ENCODE results near the gene SLC52A3.
"Not testable (repeated sequence)": the region's sequence is repeated elsewhere in the genome, so short reads cannot be mapped to it uniquely, and the experiment has no call there.

Gene SLC52A3

GRCh38 chr20:725491-725890 lies 42.8 kb downstream of the SLC52A3 start:
- no peak for DNase-seq

- DNase-seq, result not testable (repeated sequence)
Observed at GRCh38 chr20:724797-725196, 43.5 kb downstream of the SLC52A3 start.

- no peak for DNase-seq
Observed at GRCh38 chr20:723756-724155, 44.5 kb downstream of the SLC52A3 start.

DNA sequence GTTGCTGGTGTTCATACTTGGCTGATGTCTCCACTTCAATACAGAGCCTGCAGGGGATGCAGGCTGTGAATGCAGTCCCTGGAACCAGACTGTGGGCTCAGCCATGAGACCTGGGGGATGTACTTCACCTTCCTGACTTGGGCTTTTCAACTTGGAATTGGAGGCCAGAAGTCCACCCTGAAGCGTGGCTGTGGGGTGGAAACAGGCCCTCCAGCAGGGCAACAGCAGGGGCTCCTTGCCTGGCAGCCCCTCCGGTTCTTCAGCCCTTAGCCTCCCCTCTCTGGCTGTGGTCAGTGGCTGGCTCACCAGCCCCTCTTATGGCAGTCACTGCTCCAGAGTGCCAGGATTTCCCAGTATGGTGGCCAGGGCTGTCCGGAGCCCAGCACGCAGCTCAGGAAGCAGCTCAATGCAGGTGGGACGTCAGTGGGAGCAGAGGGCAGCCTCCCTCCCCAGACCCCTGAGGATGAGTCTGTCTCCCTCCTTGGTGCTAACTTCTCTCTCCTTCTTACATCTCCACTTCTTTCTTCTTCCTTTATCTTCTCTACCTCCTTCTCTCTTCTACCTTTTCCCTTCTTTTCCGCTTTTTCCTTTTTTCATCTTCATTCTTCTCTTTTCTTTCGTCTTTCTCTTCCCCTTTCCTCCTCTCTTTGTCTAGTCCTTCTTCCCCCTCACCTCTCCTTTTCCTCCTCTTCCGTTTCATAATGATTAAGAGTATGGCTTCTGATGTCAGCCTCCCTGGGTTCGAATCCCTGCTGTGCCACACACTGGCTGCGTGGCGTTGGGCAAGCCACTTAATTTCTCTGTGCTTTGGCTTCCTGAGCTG lies 45.3 kb downstream of the SLC52A3 start:
- DNase-seq, result no peak

- no peak for DNase-seq
Observed at GRCh38 chr20:721876-722275, 46.4 kb downstream of the SLC52A3 start.

GRCh38 chr20:719816-720215 lies 48.5 kb downstream of the SLC52A3 start:
- DNase-seq, result no peak

DNA sequence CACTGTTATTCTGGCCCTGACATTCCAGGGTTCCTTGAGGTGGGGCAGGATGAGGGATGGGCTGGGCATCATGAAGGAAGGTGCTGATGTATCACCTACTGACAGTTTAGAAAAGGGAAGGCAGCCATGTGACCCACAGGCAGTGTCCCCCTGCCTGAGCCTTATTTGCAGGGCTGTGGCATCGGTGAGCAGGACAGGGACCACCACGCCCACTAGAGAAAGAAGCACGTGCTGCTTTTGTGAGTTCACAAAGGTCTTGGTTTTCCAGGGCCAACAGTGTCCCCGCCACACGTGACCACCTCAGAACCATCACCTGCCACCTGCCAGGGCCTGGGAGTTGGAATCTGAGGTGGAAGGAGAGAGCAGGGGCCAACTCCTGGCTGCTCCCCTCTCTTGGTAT lies 49.2 kb downstream of the SLC52A3 start:
- DNase-seq, result no peak

DNA sequence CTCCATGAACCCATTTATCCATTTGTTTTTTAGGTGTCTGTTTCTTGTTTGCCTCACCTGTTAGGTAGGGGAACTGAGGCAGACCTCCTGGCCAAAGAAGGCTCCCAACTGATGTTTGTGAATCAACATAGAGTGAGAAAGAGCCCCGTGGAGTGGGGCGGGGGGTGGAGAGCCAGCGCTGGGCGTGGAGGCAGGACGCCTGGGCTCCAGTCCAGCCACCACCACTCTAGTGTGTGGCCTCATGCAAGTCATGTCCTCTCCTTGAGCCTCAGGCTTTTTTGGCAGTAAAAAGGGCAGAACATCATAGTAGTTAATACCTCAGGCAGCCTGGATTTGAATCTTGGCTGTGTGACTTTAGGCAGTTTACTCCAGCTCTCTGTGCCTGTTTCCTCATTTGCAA lies 50.5 kb downstream of the SLC52A3 start:
- DNase-seq, result no peak

DNA sequence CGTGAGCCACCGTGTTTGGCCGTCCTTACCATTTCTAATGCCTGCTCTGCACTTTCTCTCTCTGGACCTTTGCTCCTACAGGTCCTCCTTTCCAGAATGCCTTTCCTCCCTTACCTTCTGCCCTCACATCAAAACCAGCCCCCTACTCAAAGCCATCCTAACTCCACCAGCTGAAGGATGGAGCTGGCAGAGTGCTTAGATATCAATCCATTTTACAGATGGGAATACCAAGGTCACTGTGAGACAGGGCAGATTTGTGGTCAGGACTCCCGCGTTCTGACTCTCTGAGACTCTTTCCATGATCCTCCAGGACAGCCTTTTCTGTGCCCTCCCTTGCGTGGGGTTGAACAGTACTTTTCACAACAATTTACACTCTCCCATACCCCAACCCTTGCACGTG lies 51.0 kb downstream of the SLC52A3 start:
- no peak for DNase-seq

- no peak for DNase-seq
Observed at GRCh38 chr20:714453-714852, 53.8 kb downstream of the SLC52A3 start.

DNA sequence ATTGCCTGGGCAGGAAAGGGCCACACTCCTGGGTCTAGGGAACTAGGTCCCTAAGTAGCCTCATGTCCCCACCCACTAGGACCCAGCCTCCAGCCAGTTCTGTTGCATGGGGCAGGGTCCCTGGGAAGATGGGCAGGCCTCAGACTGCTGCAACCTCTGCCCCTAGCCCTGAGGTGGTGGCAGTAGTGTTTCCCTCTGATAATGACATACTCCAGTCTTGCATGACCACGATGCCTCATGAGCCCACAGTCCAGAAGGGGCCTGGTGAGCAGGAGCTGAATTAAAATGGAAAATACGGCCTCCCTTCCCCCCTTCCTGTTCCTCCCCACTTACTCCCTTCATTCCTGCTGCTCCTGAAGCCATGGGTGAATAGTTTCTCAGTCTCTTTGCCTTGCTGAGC lies 56.7 kb downstream of the SLC52A3 start:
- no peak for DNase-seq

DNA sequence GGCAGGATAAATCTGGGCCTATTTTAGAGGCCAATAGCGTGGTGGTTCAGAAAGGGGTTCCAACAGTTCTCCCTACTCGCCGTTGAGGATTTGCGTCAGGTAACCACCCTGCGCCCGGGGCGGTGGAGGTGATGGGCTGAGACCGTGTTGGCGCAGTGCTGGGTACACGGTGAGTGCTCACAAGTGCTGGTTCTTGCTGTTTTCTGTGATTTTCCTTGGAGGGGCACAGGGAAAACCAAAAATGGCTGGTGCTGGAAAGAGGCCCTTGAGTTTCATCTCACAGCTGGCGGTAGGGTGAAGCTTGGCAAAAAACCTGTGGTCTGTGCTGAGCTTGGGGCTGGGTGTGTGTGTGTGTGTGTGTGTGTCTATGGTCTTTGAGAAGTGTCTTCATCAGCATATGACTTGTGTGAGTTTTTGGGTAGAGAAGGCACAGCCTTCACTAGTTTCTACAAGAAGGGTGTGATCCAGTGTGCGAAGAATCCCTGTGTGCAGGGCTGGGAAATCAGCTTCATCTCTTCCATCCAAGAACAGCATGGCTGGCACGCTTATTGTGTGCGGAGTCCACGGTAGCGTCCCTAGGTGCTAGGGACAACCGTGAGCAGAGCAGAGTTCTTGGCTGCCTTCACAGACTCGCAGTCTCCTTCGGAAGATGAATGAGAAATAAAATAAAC lies 57.4 kb downstream of the SLC52A3 start:
- DNase-seq, result no peak

Data from fibroblast of skin of abdomen (primary cell).